GM12878 (cell line): ENCODE results near the gene ANKRD44. TPM values are rescaled to one million over a fixed set of nuclear protein-coding genes. Genes with fewer than 3 reads are reported as not detected.

Experiments used
- BMI1 ChIP-seq: fragments of 450-650 bp; IDR thresholded peaks from 2 replicates; pipeline ENCODE4 v1.6.1; 2016; ENCODE audit warnings: mild to moderate bottlenecking, moderate library complexity, borderline replicate concordance
- BRCA1 ChIP-seq: IDR thresholded peaks from 2 replicates; pipeline ENCODE4 v1.6.1; 2011; ENCODE audit warnings: low read depth, low read length, improper control_type of control experiment
- CBX3 ChIP-seq: fragments of 200-600 bp; sonication (generic); IDR thresholded peaks from 2 replicates; pipeline ENCODE4 v1.6.1; 2016; ENCODE audit warnings: low read depth, borderline replicate concordance
- CHD4 ChIP-seq: fragments of 200-600 bp; sonication (generic); IDR thresholded peaks from 2 replicates; pipeline ENCODE4 v1.6.1; 2016; ENCODE audit warnings: mild to moderate bottlenecking
- DPF2 ChIP-seq: fragments of 450-650 bp; IDR thresholded peaks from 2 replicates; pipeline ENCODE4 v1.6.1; 2017; ENCODE audit warnings: mild to moderate bottlenecking
- E2F4 ChIP-seq: IDR thresholded peaks from 2 replicates; pipeline ENCODE4 v1.6.1; 2012; ENCODE audit warnings: low read depth, low read length, improper control_type of control experiment
- FOS ChIP-seq: IDR thresholded peaks from 3 replicates; pipeline ENCODE4 v1.6.1; 2011; ENCODE audit warnings: borderline replicate concordance; ENCODE audit not compliant: insufficient read length; ENCODE audit errors: extremely low read depth
- FOXK2 ChIP-seq: fragments of 450-650 bp; IDR thresholded peaks from 2 replicates; pipeline ENCODE4 v1.6.1; 2017; ENCODE audit warnings: mild to moderate bottlenecking, moderate library complexity
- HCFC1 ChIP-seq: fragments of 150-350 bp; IDR thresholded peaks from 2 replicates; pipeline ENCODE4 v1.6.1; 2014; ENCODE audit warnings: low read length
- MLLT1 ChIP-seq: fragments of 450-650 bp; IDR thresholded peaks from 2 replicates; pipeline ENCODE4 v1.6.1; 2016; ENCODE audit warnings: mild to moderate bottlenecking
- NRF1 ChIP-seq: conservative IDR thresholded peaks from 2 replicates; pipeline ENCODE4 v1.6.1; 2011; ENCODE audit warnings: mild to moderate bottlenecking, low read depth, low read length, improper control_type of control experiment
- RUNX3 ChIP-seq: IDR thresholded peaks from 2 replicates; pipeline ENCODE4 v1.6.1; 2012; ENCODE audit warnings: low read length, inconsistent platforms
- SMAD1 ChIP-seq: fragments of 450-650 bp; IDR thresholded peaks from 2 replicates; pipeline ENCODE4 v1.6.1; 2018; ENCODE audit warnings: mild to moderate bottlenecking, low read depth; ENCODE audit not compliant: partially characterized antibody
- SMARCA5 ChIP-seq: fragments of 450-650 bp; IDR thresholded peaks from 2 replicates; pipeline ENCODE4 v1.6.1; 2017; ENCODE audit warnings: mild to moderate bottlenecking
- TARDBP ChIP-seq: IDR thresholded peaks from 2 replicates; pipeline ENCODE4 v1.6.1; 2016; ENCODE audit warnings: borderline replicate concordance
- ZBTB33 ChIP-seq: fragments of 450-650 bp; IDR thresholded peaks from 2 replicates; pipeline ENCODE4 v1.6.1; 2017; ENCODE audit warnings: mild to moderate bottlenecking
- ZBTB40 ChIP-seq: fragments of 450-650 bp; IDR thresholded peaks from 2 replicates; pipeline ENCODE4 v1.6.1; 2016; ENCODE audit warnings: mild to moderate bottlenecking, moderate library complexity, borderline replicate concordance
- ZNF274 ChIP-seq: IDR thresholded peaks from one replicate; pipeline ENCODE4 v1.8.0; 2011; ENCODE audit not compliant: insufficient read length, insufficient read depth
- ZZZ3 ChIP-seq: IDR thresholded peaks from 2 replicates; pipeline ENCODE4 v1.6.1; 2011; ENCODE audit warnings: low read depth; ENCODE audit not compliant: control insufficient read depth, insufficient read length
- polyA plus RNA-seq, 11 experiments: library from polyadenylated mRNA; depleted of rRNA in 4 of 11; unstranded in 6 of 11; stranded (reverse) in 5 of 11; fragments of >200 nt; fragmentation: Nextera tagmentation in 4 of 11; fragmentation: Illumina TruSeq in 1 of 11; extraction: Ambion mirVana in 4 of 11; extraction: Trizol in 1 of 11; gene quantifications; 1 replicate in 1 of 11; 2 replicates in 10 of 11; pipeline versions ENCODE4 v1.2.1 to v1.2.3, GENCODE V29; 2011 to 2016; ENCODE audit warnings: inconsistent platforms in 2 of 11, missing spikeins in 2 of 11, low read depth in 1 of 11
- total RNA-seq, 4 experiments: library from RNA; depleted of rRNA in 3 of 4; stranded (reverse); fragments of >200 nt in 3 of 4; fragmentation: Illumina TruSeq in 1 of 4; extraction: Trizol in 1 of 4; gene quantifications; 2 replicates each; pipeline versions ENCODE4 v1.2.1 to v1.2.3, GENCODE V29; 2013 to 2021

The ANKRD44 gene
- total and polyA plus RNA-seq, 10 of the 15 experiments (the other 5 are each of a cell fraction or from before 2014, with no cell fraction given), result 19.1 to 99.1 (median 59.6) TPM

- TF ChIP-seq ZBTB33, result no peak
- TF ChIP-seq DPF2, result 0 out of 2 replicates have a peak, but pooled peaks have one; percentile 31
- TF ChIP-seq SMARCA5, result no peak
- TF ChIP-seq CHD4, result no peak
- no peak for TF ChIP-seq FOXK2
- no peak for TF ChIP-seq ZZZ3
- TF ChIP-seq E2F4, result no peak
- TF ChIP-seq BMI1, result no peak
- peak; percentile 72 for TF ChIP-seq RUNX3
- peak; percentile 15; the same call in 1 of the 2 replicates for TF ChIP-seq ZBTB40
- no peak for TF ChIP-seq TARDBP
- TF ChIP-seq NRF1, result no peak
- TF ChIP-seq CBX3, result no peak
- no peak for TF ChIP-seq SMAD1
- TF ChIP-seq FOS, result no peak
- TF ChIP-seq MLLT1, result no peak
- TF ChIP-seq ZNF274, result no peak
- no peak for TF ChIP-seq BRCA1
- TF ChIP-seq HCFC1, result no peak
Measured at GRCh38 chr2:197209742-197210408, 100.7 kb downstream of the ANKRD44 start (continued).
